HepG2 (cell line): ENCODE data around the gene PROC. TPM values are rescaled to one million over a fixed set of nuclear protein-coding genes. Genes with fewer than 3 reads are reported as not detected.
A peak's percentile ranks its signal among the peaks of the same experiment; 100 is the strongest.

ENCODE experiments used
- HIVEP1 ChIP-seq: sonication (generic); formaldehyde crosslinking; IDR thresholded peaks from 2 replicates; pipeline ENCODE4 v1.4.0; 2020; ENCODE audit warnings: mild to moderate bottlenecking, missing genetic modification reagents
- HNRNPH1 ChIP-seq: fragments of 200-400 bp; formaldehyde crosslinking; optimal IDR thresholded peaks from 2 replicates; pipeline ENCODE3; 2017; ENCODE audit warnings: mild to moderate bottlenecking, low read depth, low read length
- JUN ChIP-seq: sonication (generic); formaldehyde crosslinking; IDR thresholded peaks from 2 replicates; pipeline ENCODE4 v1.4.0; 2020; ENCODE audit warnings: mild to moderate bottlenecking, missing genetic modification reagents
- KDM3A ChIP-seq: IDR thresholded peaks from 2 replicates; pipeline ENCODE4 v1.6.1; 2018; ENCODE audit warnings: low read depth, missing compliant biosample characterization
- MAFK ChIP-seq, 2 experiments: IDR thresholded peaks in 1 of 2; conservative IDR thresholded peaks in 1 of 2; 2 replicates each; pipeline ENCODE4 v1.6.1; 2011; ENCODE audit warnings: improper control_type of control experiment in 2 of 2, low read length in 2 of 2
- NFE2 ChIP-seq: sonication (generic); formaldehyde crosslinking; IDR thresholded peaks from 2 replicates; pipeline ENCODE4 v1.4.0; 2020; ENCODE audit warnings: missing genetic modification reagents
- PRDM15 ChIP-seq: sonication (generic); formaldehyde crosslinking; IDR thresholded peaks from 2 replicates; pipeline ENCODE4 v1.4.0; 2020; ENCODE audit warnings: missing genetic modification reagents
- PRDM4 ChIP-seq: sonication (generic); formaldehyde crosslinking; IDR thresholded peaks from 2 replicates; pipeline ENCODE4 v1.9.0; 2021; ENCODE audit warnings: missing genetic modification reagents, borderline replicate concordance
- SP5 ChIP-seq: IDR thresholded peaks from 2 replicates; pipeline ENCODE4 v1.6.1; 2016; ENCODE audit warnings: low read depth, borderline replicate concordance
- SYNCRIP ChIP-seq: fragments of 200-400 bp; formaldehyde crosslinking; IDR thresholded peaks from 2 replicates; pipeline ENCODE4 v1.6.1; 2018; ENCODE audit warnings: mild to moderate bottlenecking, low read depth, low read length; ENCODE audit not compliant: insufficient read depth
- TRIM22 ChIP-seq: fragments of 450-650 bp; IDR thresholded peaks from 2 replicates; pipeline ENCODE4 v1.6.1; 2017
- ZFP90 ChIP-seq: sonication (generic); formaldehyde crosslinking; IDR thresholded peaks from 2 replicates; pipeline ENCODE4 v1.8.0; 2022; ENCODE audit warnings: missing genetic modification reagents, mild to moderate bottlenecking, inconsistent platforms, borderline replicate concordance
- ZHX1 ChIP-seq: sonication (generic); formaldehyde crosslinking; IDR thresholded peaks from 2 replicates; pipeline ENCODE4 v1.8.1; 2022; ENCODE audit warnings: low read depth, mild to moderate bottlenecking, missing genetic modification reagents
- ZNF253 ChIP-seq: sonication (generic); formaldehyde crosslinking; IDR thresholded peaks from 2 replicates; pipeline ENCODE4 v1.8.0; 2022; ENCODE audit warnings: mild to moderate bottlenecking, missing genetic modification reagents, borderline replicate concordance
- ZNF333 ChIP-seq: sonication (generic); formaldehyde crosslinking; IDR thresholded peaks from 2 replicates; pipeline ENCODE4 v1.4.0; 2020; ENCODE audit warnings: mild to moderate bottlenecking, missing genetic modification reagents, borderline replicate concordance
- ZNF430 ChIP-seq: sonication (generic); formaldehyde crosslinking; IDR thresholded peaks from 2 replicates; pipeline ENCODE4 v1.9.0; 2021; ENCODE audit warnings: mild to moderate bottlenecking, missing genetic modification reagents
- ZNF703 ChIP-seq: sonication (generic); formaldehyde crosslinking; IDR thresholded peaks from 2 replicates; pipeline ENCODE4 v1.5.1; 2020; ENCODE audit warnings: missing genetic modification reagents, mild to moderate bottlenecking, moderate library complexity, borderline replicate concordance
- ZSCAN21 ChIP-seq: sonication (generic); formaldehyde crosslinking; IDR thresholded peaks from 2 replicates; pipeline ENCODE4 v1.8.0; 2022; ENCODE audit warnings: mild to moderate bottlenecking, missing genetic modification reagents, moderate library complexity, borderline replicate concordance
- polyA plus RNA-seq, 8 experiments: library from polyadenylated mRNA; depleted of rRNA in 3 of 8; stranded (reverse) in 7 of 8; unstranded in 1 of 8; fragments of >200 nt; fragmentation: Illumina TruSeq in 4 of 8; extraction: Trizol in 4 of 8; gene quantifications; 2 replicates each; pipeline versions ENCODE4 v1.2.1 to v1.2.3, GENCODE V29; 2011 to 2016; ENCODE audit warnings: low read depth in 4 of 8, missing spikeins in 1 of 8, mixed read lengths in 1 of 8; ENCODE audit not compliant: insufficient read depth in 1 of 8
- total RNA-seq, 5 experiments: library from RNA; depleted of rRNA; stranded (reverse); fragments of >200 nt; fragmentation: Illumina TruSeq; extraction: Trizol; gene quantifications; 2 replicates each; pipeline ENCODE4 v1.2.3, GENCODE V29; 2016; ENCODE audit warnings: low read depth in 1 of 5

The PROC gene
- total and polyA plus RNA-seq, 2 of the 13 experiments (the other 11 are each of a cell fraction or from before 2014, with no cell fraction given) = 134 to 185 TPM

GRCh38 chr2:127415593-127416505, 2.4 kb upstream of the PROC start (continued):
- no peak for TF ChIP-seq SP5 (CRISPR knock-in tag)
- no peak for TF ChIP-seq MAFK (conservative IDR thresholded peaks at IDR 0.05 in 1 of 2, IDR thresholded peaks at IDR 0.05 in 1 of 2; ENCODE audit: low read length in 2 of 2)
- no peak for TF ChIP-seq KDM3A (CRISPR knock-in tag)
- no peak for TF ChIP-seq PRDM4
- TF ChIP-seq HNRNPH1 = no peak
- TF ChIP-seq ZNF703 (CRISPR knock-in tag) = no peak; the same call in 1 of the 2 replicates
- no peak; the same call in 1 of the 2 replicates for TF ChIP-seq HIVEP1 (CRISPR knock-in tag)
- TF ChIP-seq ZNF333 (CRISPR knock-in tag) = no peak
- TF ChIP-seq TRIM22 = no peak
- TF ChIP-seq SYNCRIP = no peak
- TF ChIP-seq ZNF253 (CRISPR knock-in tag) = no peak
- TF ChIP-seq ZFP90 (CRISPR knock-in tag) = no peak
- no peak for TF ChIP-seq NFE2
- TF ChIP-seq ZNF430 (CRISPR knock-in tag) = no peak
- TF ChIP-seq ZHX1 (CRISPR knock-in tag) = peak; percentile 79
- TF ChIP-seq ZSCAN21 (CRISPR knock-in tag) = no peak
- TF ChIP-seq JUN (CRISPR knock-in tag) = no peak
- no peak for TF ChIP-seq PRDM15 (CRISPR knock-in tag)
